Stimulated activated CD8-positive, alpha-beta memory T cell treated with anti-CD3 and anti-CD28 coated beads, Interleukin-12 subunit alpha, Interleukin-12 subunit beta, amount 100 ng/mL, for 24 hours (primary cell): ENCODE measurements around the gene TBX10.
"Not testable (repeated sequence)": the region's sequence is repeated elsewhere in the genome, so short reads cannot be mapped to it uniquely, and the experiment has no call there.

Experiments used
- DNase-seq: peaks from one replicate; pipeline ENCODE4 v3.0.0-alpha.2; 2020; ENCODE audit errors: extremely low read depth

Gene TBX10

GRCh38 chr11:67645521-67646461, 6.2 kb upstream of the TBX10 start:
- DNase-seq = no peak

DNA sequence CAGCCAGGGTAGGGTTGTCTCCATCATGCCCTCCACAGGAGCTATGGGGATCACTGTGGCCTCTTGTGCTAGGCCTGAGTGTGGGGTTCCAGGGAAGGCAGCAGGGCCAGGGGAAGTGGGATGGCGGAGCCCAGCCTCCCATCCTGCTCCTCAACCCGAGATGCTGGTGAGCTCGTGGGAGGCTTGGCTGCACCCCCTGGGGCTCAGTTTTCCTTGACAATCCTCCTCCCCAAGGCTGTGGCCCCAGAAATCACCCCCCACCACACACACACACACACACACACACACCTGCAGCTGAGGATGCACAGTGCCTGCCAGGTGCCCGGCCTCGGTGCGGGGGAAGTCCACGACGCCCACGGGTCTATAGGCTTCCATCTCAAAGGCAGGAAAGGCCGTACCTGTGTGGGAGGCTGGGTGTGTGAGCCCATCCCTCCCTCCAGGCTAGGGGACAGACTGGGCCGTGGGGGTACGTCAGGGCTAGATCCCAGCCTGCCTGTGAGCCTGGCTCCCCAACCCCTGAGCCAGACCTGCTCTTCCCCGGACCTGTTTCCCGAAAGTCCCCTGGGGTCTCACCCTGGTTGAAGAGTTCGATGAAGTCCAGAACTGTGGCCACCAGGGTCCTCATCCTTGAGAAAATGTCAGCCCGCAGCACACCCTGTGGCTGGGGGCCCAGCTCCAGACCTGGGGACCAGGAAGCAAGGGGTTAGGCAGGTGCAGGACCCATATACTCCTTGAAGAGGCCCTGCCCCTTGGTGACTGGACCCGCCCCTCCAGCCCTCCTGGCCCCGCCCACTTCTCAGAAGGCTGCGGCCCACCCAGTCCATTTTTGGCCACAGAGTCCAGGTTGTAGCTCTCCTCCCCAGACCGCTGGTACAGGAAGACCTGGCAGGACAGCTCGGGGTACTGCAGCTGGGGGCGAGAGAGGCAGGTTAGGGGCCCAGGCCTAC, 5.2 kb upstream of the TBX10 start:
- no peak for DNase-seq

GRCh38 chr11:67644042-67644441, 4.5 kb upstream of the TBX10 start:
- no peak for DNase-seq

GRCh38 chr11:67642173-67643120, 2.9 kb upstream of the TBX10 start:
- DNase-seq = no peak

GRCh38 chr11:67641338-67642172, 2.0 kb upstream of the TBX10 start:
- DNase-seq = no peak

GRCh38 chr11:67640758-67641337, 1.3 kb upstream of the TBX10 start:
- no peak for DNase-seq

DNA sequence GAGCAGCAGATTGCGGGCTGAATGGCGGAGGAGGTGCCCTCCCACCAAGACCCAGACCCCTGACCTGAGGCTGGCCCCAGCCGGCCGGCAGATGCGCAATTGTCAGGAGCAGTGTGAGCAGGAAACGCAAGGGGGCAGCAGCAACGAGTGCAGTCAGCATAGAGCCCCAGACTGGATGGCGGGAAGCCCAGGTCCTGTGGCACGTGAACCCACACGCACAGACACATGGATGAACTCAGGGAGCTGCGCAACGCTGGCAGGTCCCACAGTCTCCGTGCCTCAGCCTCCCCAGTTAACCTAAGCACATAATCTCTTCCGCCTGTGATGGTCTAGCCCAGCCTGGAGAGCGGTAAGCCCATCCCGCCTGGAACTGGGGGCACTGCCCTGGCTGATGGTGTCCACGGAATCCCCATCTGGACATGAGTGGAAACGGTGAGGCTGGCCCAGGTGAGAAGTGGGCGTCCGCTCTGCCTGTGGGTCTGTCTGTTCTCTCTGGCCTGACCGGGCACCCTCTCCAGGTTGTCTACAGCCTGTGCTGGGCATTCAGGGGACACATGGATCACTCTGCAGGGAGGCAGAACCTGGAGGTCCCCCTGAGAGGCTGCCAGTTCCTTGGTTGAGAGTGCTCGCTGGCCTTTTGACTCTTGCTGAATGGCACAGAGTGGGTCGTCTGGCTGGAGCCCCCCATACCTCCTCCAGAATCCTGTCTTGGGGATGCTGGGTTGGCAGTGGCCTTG, 626 bp upstream of the TBX10 start:
- DNase-seq = no peak

GRCh38 chr11:67638535-67639437, 777 bp downstream of the TBX10 start:
- DNase-seq = no peak

DNA sequence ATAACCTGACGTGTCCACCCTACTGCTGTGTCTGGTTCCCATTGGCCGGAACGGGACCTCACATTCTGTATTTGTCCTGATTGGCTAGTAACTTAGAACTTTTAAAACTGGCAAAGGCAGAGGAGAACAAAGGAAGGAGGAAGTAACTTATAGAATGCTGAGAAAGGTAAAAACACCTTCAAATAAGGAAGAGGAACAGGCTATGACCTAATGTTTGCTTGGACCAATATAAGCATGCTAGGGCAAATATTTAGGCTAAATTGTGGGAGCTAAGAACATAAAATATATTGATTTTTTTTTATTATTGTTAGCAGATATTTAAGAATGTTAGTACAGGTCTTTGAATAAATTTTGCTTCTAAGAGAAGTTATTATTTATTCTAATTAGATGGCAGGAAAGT, 2.1 kb downstream of the TBX10 start:
- not testable (repeated sequence) for DNase-seq

- DNase-seq = no peak
These were observed 2.6 kb downstream of the TBX10 start for GRCh38 chr11:67636962-67637361.

- DNase-seq = no peak
These were observed 4.4 kb downstream of the TBX10 start for GRCh38 chr11:67635231-67635521.

DNA sequence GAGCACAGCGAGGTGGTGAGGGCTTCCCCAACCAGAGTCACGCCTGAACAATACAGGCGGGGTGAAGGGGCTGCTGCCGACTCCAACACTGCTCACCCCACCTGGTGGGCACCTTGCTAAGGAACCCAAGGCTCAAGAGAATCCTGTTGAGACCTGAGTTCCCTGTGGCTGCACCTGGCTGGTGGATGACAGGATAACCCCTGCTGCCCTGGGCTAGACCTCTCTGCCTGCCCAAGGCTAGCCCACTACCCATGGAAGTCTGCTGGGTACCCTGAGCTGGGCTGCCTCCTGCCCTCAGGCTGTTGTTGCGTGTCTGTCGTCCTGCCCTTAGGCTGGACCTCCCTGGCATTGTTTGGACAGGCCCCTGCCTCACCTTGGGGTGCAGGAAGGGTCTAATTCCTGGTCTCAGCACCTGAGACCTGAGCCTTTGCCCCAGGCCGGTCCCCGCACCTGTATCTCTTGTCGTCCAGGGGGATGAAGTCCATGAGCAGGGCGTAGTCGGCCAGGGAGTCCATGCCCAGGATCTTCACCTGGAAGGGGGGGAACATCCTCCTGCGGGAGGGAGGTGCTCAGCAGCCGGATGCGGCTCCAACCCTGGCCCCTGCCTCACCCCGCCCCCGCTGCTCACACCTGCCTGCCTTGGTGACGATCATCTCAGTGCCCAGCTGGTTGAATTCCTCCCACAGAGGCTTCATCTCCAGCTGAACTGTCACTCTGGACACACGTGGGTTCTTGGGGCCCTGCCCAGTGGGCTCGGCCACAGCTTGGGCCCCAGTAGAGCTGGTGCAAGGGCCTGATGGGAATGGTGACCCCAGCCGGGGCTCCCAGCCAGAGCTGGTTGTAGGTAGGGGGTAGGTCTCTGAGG, 5.0 kb downstream of the TBX10 start:
- DNase-seq = no peak

- DNase-seq = no peak
These were observed 5.7 kb downstream of the TBX10 start for GRCh38 chr11:67633758-67634365.

DNA sequence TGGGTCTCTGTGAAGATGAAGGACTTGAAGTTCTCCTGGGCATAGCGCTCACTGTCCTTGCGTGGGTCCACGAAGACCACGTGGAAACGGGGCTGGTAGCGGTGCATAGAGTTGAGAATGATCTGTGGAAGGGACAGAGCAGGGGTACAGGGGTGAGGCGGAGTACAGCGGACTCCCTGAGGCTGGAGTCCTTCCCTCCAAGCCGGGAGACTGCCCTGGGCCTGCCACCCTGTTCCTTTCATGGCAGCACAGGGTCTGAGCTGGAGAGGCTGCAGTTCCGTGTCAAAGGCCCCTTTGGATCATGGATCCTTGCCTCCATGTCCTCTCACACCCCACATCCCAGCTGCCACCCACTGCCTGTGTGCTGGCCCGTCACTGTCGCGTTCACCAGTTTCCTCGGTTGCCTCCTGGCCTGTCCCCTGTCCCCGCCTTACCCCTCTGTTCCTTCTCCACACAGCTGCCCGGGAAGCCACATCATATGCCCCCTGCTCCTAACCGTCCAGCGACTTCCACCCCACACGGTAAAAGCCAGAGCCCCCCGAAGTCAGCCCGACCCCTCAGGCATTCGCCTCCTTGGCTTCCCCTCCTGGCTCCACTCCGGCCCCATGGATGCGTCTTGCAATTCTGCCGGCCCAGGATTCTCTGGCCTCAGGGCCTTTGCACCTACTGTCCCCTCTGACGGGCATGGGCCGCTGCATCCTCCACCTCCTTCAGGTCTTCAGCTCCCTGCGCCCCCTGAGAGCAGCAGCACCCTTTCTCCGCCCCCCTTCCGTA, 6.4 kb downstream of the TBX10 start:
- no peak for DNase-seq

DNA sequence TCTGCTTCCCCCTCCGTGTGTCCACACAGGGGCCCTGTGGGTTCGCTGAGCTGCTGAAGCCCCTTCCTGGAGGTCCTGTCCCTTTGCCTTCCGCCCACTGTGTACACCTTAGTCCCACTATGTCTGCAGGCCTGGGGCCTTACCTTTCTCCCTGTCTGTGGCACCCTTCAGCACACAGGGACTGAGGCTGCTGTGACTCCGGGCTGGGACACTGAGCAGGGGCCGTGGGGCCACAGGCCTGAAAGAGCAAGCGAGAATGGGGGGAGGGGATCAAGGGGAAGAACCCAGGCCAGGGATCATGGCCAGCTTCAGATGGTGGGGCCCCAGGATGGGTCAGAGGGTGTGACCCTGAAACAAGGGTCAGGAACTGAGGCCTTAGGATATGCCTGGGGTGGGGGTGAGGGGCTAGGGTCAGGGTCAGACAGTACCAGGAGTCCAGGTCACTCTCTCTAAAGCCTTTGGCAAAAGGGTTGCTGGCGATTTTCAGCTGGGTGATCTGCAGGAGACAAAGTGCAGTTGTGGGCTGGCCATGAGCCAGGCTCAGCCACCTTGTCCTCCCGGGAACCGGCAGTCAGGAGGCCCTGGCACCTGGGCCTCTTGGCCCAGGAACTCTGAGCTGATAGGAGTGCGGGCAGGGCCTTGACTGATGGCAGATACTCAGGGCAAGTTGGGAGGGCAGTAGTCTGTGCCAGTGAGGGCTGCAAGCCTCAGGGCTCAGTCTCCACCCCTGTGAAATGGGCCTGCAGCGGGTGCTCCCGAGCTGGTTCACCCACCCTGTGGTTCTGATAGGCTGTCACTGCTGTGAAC, 7.2 kb downstream of the TBX10 start:
- DNase-seq = no peak

- no peak for DNase-seq
These were observed 7.7 kb downstream of the TBX10 start for GRCh38 chr11:67631853-67632174.
